22Rv1 (cell line): ENCODE data around the gene RXFP4.

Experiments
- ZFX ChIP-seq: fragments of 450-650 bp; IDR thresholded peaks from 2 replicates; pipeline ENCODE4 v1.6.1; 2017; ENCODE audit warnings: antibody characterized with exemption, borderline replicate concordance
- TF ChIP-seq, protein P1 (sequence below): fragments of 450-650 bp; IDR thresholded peaks from 2 replicates; pipeline ENCODE4 v1.5.1; 2017; ENCODE audit warnings: mild to moderate bottlenecking

DNA sequence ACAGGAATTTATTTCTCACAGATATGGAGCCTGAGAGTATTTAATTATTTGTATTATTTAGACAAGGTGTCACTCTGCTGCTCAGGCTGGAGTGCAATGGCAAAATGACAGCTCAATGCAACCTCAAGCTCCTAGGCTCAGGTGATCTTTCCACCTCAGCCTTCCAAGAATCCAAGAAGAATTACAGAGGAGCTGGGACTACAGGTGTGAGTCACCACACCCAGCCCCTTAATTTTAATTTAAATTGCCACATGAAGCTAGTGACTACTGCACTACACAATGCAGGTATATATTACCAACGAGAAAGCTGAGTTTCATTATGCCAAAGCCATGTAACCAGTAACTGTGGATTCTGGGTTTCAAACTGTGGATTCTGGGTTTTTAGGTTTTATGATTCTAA is 9.4 kb upstream of the RXFP4 start:
- TF ChIP-seq, protein P1, sequence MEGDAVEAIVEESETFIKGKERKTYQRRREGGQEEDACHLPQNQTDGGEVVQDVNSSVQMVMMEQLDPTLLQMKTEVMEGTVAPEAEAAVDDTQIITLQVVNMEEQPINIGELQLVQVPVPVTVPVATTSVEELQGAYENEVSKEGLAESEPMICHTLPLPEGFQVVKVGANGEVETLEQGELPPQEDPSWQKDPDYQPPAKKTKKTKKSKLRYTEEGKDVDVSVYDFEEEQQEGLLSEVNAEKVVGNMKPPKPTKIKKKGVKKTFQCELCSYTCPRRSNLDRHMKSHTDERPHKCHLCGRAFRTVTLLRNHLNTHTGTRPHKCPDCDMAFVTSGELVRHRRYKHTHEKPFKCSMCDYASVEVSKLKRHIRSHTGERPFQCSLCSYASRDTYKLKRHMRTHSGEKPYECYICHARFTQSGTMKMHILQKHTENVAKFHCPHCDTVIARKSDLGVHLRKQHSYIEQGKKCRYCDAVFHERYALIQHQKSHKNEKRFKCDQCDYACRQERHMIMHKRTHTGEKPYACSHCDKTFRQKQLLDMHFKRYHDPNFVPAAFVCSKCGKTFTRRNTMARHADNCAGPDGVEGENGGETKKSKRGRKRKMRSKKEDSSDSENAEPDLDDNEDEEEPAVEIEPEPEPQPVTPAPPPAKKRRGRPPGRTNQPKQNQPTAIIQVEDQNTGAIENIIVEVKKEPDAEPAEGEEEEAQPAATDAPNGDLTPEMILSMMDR = no peak
- no peak for TF ChIP-seq ZFX
